ENCODE measurements around the gene PNMA1. TPM values are rescaled to one million over a fixed set of nuclear protein-coding genes. Genes with fewer than 3 reads are reported as not detected.

PNMA1 gene
- total RNA-seq, 1 donor from 2014 or later = 29.7 TPM

- no peak for DNase-seq (ENCODE audit: low spot score)
- no peaks in the 10 kb centered on the region for H3K27me3 Mint-ChIP-seq (ENCODE audit: insufficient read depth)
- no peaks in the 10 kb centered on the region for H3K9me3 Mint-ChIP-seq
- peaks cover 98% of the 10 kb centered on the region for H3K4me1 Mint-ChIP-seq (ENCODE audit: low read depth)
- H3K36me3 Mint-ChIP-seq (ENCODE audit: low read depth) = no peaks in the 10 kb centered on the region
- no peak overlapping the region for H3K4me3 Mint-ChIP-seq
- intact Hi-C loops (cut with micrococcal nuclease) = loop anchor here (10.0 kb wide), 1 partner anchor 208 kb away; the partner anchor contains the start of genes COQ6 and FAM161B
- peak overlapping the region; percentile 53 for H3K27ac Mint-ChIP-seq
Observed at GRCh38 chr14:73746520-73747378, 32.6 kb upstream of the PNMA1 start.

- H3K27ac Mint-ChIP-seq = no peak overlapping the region
Observed at GRCh38 chr14:73745571-73746519, 31.7 kb upstream of the PNMA1 start.

GRCh38 chr14:73744874-73745529, 30.8 kb upstream of the PNMA1 start:
- H3K27me3 Mint-ChIP-seq (ENCODE audit: insufficient read depth) = no peaks in the 10 kb centered on the region
- H3K4me3 Mint-ChIP-seq = peak overlapping the region; percentile 83
- no peaks in the 10 kb centered on the region for H3K36me3 Mint-ChIP-seq (ENCODE audit: low read depth)
- DNase-seq (ENCODE audit: low spot score) = no peak
- H3K27ac Mint-ChIP-seq = peak overlapping the region; percentile 88
- H3K9me3 Mint-ChIP-seq = no peaks in the 10 kb centered on the region
- peaks cover 98% of the 10 kb centered on the region for H3K4me1 Mint-ChIP-seq (ENCODE audit: low read depth)
- intact Hi-C loops (cut with micrococcal nuclease) = loop anchor here (5.0 to 10.0 kb wide), 3 partner anchors 82 to 210 kb away; partner anchors contain the start of genes COQ6, FAM161B and ZNF410

More at GRCh38 chr14:73745571-73746519, 31.7 kb upstream of the PNMA1 start:
- Mint-ChIP-seq H3K36me3 (ENCODE audit: low read depth) (no peaks in the 10 kb centered on the region), H3K27me3 (ENCODE audit: insufficient read depth) (no peaks in the 10 kb centered on the region), H3K4me1 (ENCODE audit: low read depth) (peaks cover 100% of the 10 kb centered on the region), H3K4me3 (no peak overlapping the region), H3K9me3 (no peaks in the 10 kb centered on the region)
- DNase-seq (ENCODE audit: low spot score) = no peak
- intact Hi-C loops (cut with micrococcal nuclease) = loop anchor here (10.0 kb wide), 1 partner anchor 209 kb away; the partner anchor contains the start of genes COQ6 and FAM161B

DNA sequence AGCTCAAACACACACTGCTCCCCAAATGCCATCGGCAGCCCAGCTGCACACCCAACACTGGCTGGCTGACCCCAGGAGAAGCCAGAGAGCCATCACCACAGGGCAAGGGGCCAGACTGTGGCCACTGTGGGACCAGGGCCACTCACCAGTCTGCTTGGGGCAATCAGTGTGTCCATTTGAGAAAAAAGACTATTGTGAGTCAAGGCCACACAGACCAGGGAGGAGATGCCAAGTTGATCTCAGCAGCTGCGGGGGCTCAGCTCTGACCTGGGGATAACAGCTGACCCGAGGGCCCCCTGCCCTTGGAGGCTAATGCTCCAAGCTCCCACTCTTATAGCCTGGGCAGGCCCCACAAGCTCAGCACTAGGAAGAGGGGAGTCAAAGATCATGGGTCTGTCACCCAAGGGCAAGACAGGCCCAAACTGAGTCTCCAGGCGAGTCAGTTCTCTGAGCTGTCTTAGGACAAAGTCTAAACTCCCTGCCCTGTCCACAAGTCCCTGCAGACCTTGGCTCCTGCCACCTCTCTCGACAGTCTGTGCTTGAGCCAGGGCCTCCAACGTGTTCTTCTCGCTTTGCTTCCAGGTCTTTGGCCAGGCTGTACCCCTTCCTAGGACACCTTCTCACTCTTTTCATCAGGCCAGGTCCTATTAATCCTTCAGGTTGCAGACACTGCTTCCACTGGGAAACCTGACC, 30.1 kb upstream of the PNMA1 start:
- Mint-ChIP-seq H3K27ac (peak overlapping the region; percentile 88), H3K4me3 (peak overlapping the region; percentile 83), H3K36me3 (ENCODE audit: low read depth) (no peaks in the 10 kb centered on the region), H3K9me3 (no peaks in the 10 kb centered on the region), H3K27me3 (ENCODE audit: insufficient read depth) (no peaks in the 10 kb centered on the region), H3K4me1 (ENCODE audit: low read depth) (peaks cover 91% of the 10 kb centered on the region)
- DNase-seq (ENCODE audit: low spot score) = no peak
- intact Hi-C loops (cut with micrococcal nuclease) = loop anchor here (5.0 to 10.0 kb wide), 3 partner anchors 83 to 210 kb away; partner anchors contain the start of genes COQ6, FAM161B and ZNF410

GRCh38 chr14:73743431-73743931, 29.3 kb upstream of the PNMA1 start:
- Mint-ChIP-seq H3K4me3 (peak overlapping the region; percentile 83), H3K27me3 (ENCODE audit: insufficient read depth) (no peaks in the 10 kb centered on the region), H3K4me1 (ENCODE audit: low read depth) (peaks cover 83% of the 10 kb centered on the region), H3K27ac (peak overlapping the region; percentile 88), H3K36me3 (ENCODE audit: low read depth) (no peaks in the 10 kb centered on the region), H3K9me3 (no peaks in the 10 kb centered on the region)
- intact Hi-C loops (cut with micrococcal nuclease) = loop anchor here (1.0 to 10.0 kb wide), 4 partner anchors 15 to 211 kb away; partner anchors contain the start of genes COQ6, FAM161B and ZNF410
- peak; percentile 55 for DNase-seq (ENCODE audit: low spot score)

- peak overlapping the region; percentile 72 for H3K27ac Mint-ChIP-seq
Observed at GRCh38 chr14:73742520-73743238, 28.5 kb upstream of the PNMA1 start.

GRCh38 chr14:73741876-73742519, 27.8 kb upstream of the PNMA1 start:
- Mint-ChIP-seq H3K27ac (peak overlapping the region; percentile 86), H3K4me3 (peak overlapping the region; percentile 83), H3K9me3 (no peaks in the 10 kb centered on the region), H3K27me3 (ENCODE audit: insufficient read depth) (no peaks in the 10 kb centered on the region), H3K4me1 (ENCODE audit: low read depth) (peaks cover 68% of the 10 kb centered on the region), H3K36me3 (ENCODE audit: low read depth) (peaks cover 3% of the 10 kb centered on the region)
- no peak for DNase-seq (ENCODE audit: low spot score)
- intact Hi-C loops (cut with micrococcal nuclease) = loop anchor here (1.0 to 10.0 kb wide), 7 partner anchors 12 to 213 kb away; partner anchors contain the start of genes COQ6, FAM161B and ZNF410

More at GRCh38 chr14:73742520-73743238, 28.5 kb upstream of the PNMA1 start:
- intact Hi-C loops (cut with micrococcal nuclease) = loop anchor here (1.0 to 10.0 kb wide), 4 partner anchors 14 to 212 kb away; partner anchors contain the start of genes COQ6, FAM161B and ZNF410
- peaks cover 75% of the 10 kb centered on the region for H3K4me1 Mint-ChIP-seq (ENCODE audit: low read depth)
- H3K9me3 Mint-ChIP-seq = no peaks in the 10 kb centered on the region
- no peaks in the 10 kb centered on the region for H3K27me3 Mint-ChIP-seq (ENCODE audit: insufficient read depth)
- DNase-seq (ENCODE audit: low spot score) = no peak
- H3K4me3 Mint-ChIP-seq = peak overlapping the region; percentile 83
- no peaks in the 10 kb centered on the region for H3K36me3 Mint-ChIP-seq (ENCODE audit: low read depth)

- H3K27ac Mint-ChIP-seq = peak overlapping the region; percentile 86
- H3K4me3 Mint-ChIP-seq = peak overlapping the region; percentile 83
- intact Hi-C loops (cut with micrococcal nuclease) = loop anchor here (1.0 to 10.0 kb wide), 7 partner anchors 13 to 213 kb away; partner anchors contain the start of genes COQ6, FAM161B and ZNF410
- peak; percentile 61 for DNase-seq (ENCODE audit: low spot score)
- no peaks in the 10 kb centered on the region for H3K27me3 Mint-ChIP-seq (ENCODE audit: insufficient read depth)
- H3K36me3 Mint-ChIP-seq (ENCODE audit: low read depth) = peaks cover 7% of the 10 kb centered on the region
- no peaks in the 10 kb centered on the region for H3K9me3 Mint-ChIP-seq
- H3K4me1 Mint-ChIP-seq (ENCODE audit: low read depth) = peaks cover 62% of the 10 kb centered on the region
Observed at GRCh38 chr14:73741386-73741875, 27.2 kb upstream of the PNMA1 start.

- intact Hi-C loops (cut with micrococcal nuclease) = loop anchor here (1.0 to 10.0 kb wide), 7 partner anchors 14 to 214 kb away; partner anchors contain the start of genes COQ6, FAM161B and ZNF410
- no peak for DNase-seq (ENCODE audit: low spot score)
Observed at GRCh38 chr14:73740618-73741326, 26.6 kb upstream of the PNMA1 start.

More at GRCh38 chr14:73740618-73741326, 26.6 kb upstream of the PNMA1 start:
- Mint-ChIP-seq H3K4me3 (peak overlapping the region; percentile 83), H3K9me3 (no peaks in the 10 kb centered on the region), H3K4me1 (ENCODE audit: low read depth) (peaks cover 56% of the 10 kb centered on the region), H3K27ac (peak overlapping the region; percentile 86), H3K36me3 (ENCODE audit: low read depth) (peaks cover 7% of the 10 kb centered on the region), H3K27me3 (ENCODE audit: insufficient read depth) (no peaks in the 10 kb centered on the region)
